GM21717 (cell line): ENCODE results near the gene TAC3.
"Not testable (repeated sequence)": the region's sequence is repeated elsewhere in the genome, so short reads cannot be mapped to it uniquely, and the experiment has no call there.

Experiments used
- ATAC-seq: cut with Tn5 transposase; IDR thresholded peaks from one replicate; pipeline ENCODE4 v1.9.1; 2021; ENCODE audit warnings: mild to moderate bottlenecking, moderate library complexity; ENCODE audit not compliant: unreplicated experiment

Gene TAC3

GRCh38 chr12:56987551-56988053 lies 28.7 kb downstream of the TAC3 start:
- no peak for ATAC-seq

GRCh38 chr12:56987011-56987410 lies 29.3 kb downstream of the TAC3 start:
- ATAC-seq, result no peak

DNA sequence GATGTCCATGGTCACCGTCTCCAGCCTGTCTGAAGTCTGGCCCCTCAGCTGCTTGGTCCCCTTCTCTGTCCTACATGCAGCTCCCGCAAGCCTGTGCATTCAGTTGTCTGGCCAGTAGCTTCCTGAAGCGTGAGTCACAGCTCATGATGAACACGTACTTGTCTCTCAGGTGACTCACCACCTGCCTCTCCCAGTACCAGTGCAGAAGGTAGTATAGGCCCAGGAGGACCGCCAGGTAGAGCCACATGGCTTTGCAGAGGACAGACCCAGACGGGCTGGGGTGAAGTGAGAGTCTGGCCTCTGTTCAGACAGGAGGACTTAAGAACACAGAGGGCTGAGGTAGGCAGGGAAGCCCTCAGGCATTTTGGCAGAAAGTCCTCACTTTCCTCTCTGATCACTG lies 30.6 kb downstream of the TAC3 start:
- not testable (repeated sequence) for ATAC-seq

- no peak for ATAC-seq
These were observed 32.9 kb downstream of the TAC3 start for GRCh38 chr12:56983386-56983785.

DNA sequence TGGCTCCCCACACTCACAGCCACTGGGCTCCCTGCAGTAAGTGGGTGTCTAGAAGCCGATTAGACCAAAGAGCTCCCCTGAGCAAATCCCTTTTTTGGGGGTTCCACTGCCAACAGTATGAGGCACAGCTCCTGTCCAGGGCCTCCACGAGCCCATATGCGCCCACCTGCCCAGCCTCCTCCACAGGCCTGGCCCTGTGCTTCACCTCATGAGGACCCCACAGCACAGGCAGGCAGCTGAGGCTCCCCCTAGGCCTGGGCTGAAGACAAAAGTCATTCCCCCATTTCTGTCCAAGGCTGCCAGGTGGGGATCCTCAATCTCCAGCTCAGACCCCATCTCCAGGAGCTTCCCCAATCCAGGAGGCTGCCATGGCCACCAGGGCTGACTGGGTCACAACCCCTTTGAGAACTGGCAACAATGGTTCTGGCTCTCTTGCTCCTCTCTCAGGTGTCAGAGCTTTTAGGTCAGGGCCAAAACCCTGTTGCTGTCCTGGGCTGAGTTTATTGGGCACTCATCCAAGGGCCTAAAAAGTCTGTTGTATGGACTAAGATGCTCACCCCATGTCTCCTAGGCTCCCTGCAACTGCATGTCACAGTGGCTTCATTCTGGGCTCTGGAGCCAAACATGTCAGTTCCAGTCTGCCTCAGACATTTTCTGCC lies 33.6 kb downstream of the TAC3 start:
- ATAC-seq, result not testable (repeated sequence)

- no peak for ATAC-seq
These were observed 35.3 kb downstream of the TAC3 start for GRCh38 chr12:56980941-56981530.

DNA sequence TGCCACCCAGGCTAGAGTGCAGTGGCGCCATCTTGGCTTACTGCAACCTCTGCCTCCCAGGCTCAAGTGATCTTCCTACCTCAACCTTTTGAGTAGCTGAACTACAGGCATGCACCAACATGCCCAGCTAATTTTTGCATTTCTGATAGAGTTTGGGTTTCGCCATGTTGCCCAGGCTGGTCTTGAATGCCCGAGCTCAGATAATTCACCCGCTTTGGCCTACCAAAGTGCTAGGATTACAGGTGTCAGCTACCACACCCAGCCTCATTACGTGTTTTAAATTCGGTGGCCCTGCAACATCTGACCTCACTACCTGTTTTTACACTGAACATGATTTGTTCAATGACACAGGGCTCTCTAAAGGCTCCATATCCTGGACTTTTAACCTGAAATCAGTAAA lies 36.1 kb downstream of the TAC3 start:
- ATAC-seq, result no peak

- ATAC-seq, result no peak
These were observed 36.7 kb downstream of the TAC3 start for GRCh38 chr12:56979628-56980027.

GRCh38 chr12:56978397-56979138 lies 37.8 kb downstream of the TAC3 start:
- ATAC-seq, result no peak

- not testable (repeated sequence) for ATAC-seq
These were observed 39.0 kb downstream of the TAC3 start for GRCh38 chr12:56977361-56977760.

DNA sequence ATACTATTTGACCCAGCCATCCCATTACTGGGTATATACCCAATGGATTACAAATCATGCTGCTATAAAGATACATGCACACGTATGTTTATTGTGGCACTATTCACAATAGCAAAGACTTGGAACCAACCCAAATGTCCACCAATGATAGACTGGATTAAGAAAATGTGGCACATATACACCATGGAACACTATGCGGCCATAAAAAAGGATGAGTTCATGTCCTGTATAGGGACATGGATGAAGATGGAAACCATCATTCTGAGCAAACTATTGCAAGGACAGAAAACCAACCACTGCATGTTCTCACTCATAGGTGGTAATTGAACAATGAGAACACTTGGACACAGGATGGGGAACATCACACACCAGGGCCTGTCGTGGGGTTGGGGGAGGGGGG lies 42.1 kb downstream of the TAC3 start:
- not testable (repeated sequence) for ATAC-seq

- not testable (repeated sequence) for ATAC-seq
These were observed 47.4 kb downstream of the TAC3 start for GRCh38 chr12:56968910-56969309.

GRCh38 chr12:56965997-56966642 lies 50.2 kb downstream of the TAC3 start:
- not testable (repeated sequence) for ATAC-seq

DNA sequence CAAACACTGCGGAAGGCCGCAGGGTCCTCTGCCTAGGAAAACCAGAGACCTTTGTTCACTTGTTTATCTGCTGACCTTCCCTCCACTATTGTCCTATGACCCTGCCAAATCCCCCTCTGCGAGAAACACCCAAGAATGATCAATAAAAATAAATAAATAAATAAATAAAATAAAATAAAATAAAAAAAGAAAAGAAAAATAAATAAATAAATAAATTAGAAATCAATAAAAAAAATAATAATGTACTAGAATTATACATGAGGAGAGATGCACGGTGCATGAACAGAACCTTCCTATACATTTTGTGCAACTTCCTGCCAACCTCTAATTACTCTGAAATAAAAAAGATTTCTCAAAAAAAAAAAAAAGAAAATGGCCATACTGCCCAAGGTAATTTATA lies 51.2 kb downstream of the TAC3 start:
- ATAC-seq, result not testable (repeated sequence)

DNA sequence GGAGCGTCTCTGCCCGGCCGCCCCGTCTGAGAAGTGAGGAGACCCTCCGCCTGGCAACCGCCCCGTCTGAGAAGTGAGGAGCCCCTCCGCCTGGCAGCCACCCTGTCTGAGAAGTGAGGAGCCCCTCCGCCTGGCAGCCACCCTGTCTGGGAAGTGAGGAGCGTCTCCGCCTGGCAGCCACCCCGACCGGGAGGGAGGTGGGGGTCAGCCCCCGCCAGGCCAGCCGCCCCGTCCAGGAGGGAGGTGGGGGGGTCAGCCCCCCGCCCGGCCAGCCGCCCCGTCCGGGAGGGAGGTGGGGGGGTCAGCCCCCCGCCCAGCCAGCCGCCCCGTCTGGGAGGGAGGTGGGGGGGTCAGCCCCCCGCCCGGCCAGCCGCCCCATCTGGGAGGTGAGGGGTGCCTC lies 52.8 kb downstream of the TAC3 start:
- not testable (repeated sequence) for ATAC-seq

- ATAC-seq, result not testable (repeated sequence)
These were observed 54.1 kb downstream of the TAC3 start for GRCh38 chr12:56962247-56962646.
